ES-I3 (cell line): Measurements from ENCODE around the gene SMIM38.
"Not testable (repeated sequence)": the region's sequence is repeated elsewhere in the genome, so short reads cannot be mapped to it uniquely, and the experiment has no call there.

Source experiments
- H3K36me3 ChIP-seq: 2 replicates; pipeline ENCODE4 v1.6.1; 2013; ENCODE audit warnings: mild to moderate bottlenecking, low read length, control low read depth, moderate library complexity; ENCODE audit not compliant: insufficient read depth
- H3K4me1 ChIP-seq: 2 replicates; pipeline ENCODE4 v1.6.1; 2013; ENCODE audit warnings: mild to moderate bottlenecking, control low read depth, low read length; ENCODE audit not compliant: insufficient read depth
- H3K9ac ChIP-seq: 2 replicates; pipeline ENCODE4 v1.6.1; 2013; ENCODE audit warnings: low read depth, mild to moderate bottlenecking, low read length, moderate library complexity
- H3K9me3 ChIP-seq: 2 replicates; pipeline ENCODE4 v1.6.1; 2013; ENCODE audit warnings: mild to moderate bottlenecking, low read length, moderate library complexity; ENCODE audit not compliant: control insufficient read depth, insufficient read depth

SMIM38 gene

GRCh38 chr11:69127884-69128283, 27.9 kb upstream of the SMIM38 start:
- H3K4me1 ChIP-seq: peaks cover 10% of the 10 kb centered on the region
- no peak overlapping the region for H3K9ac ChIP-seq
- peaks cover 10% of the 10 kb centered on the region for H3K9me3 ChIP-seq
- no peaks in the 10 kb centered on the region for H3K36me3 ChIP-seq

- no peak overlapping the region for H3K9ac ChIP-seq
- no peaks in the 10 kb centered on the region for H3K36me3 ChIP-seq
- H3K4me1 ChIP-seq: peaks cover 8% of the 10 kb centered on the region
- H3K9me3 ChIP-seq: peaks cover 19% of the 10 kb centered on the region
Measured at GRCh38 chr11:69129053-69129452, 26.7 kb upstream of the SMIM38 start.

- no peaks in the 10 kb centered on the region for H3K36me3 ChIP-seq
- H3K9ac ChIP-seq: no peak overlapping the region
- H3K9me3 ChIP-seq: peaks cover 19% of the 10 kb centered on the region
- H3K4me1 ChIP-seq: peaks cover 5% of the 10 kb centered on the region; the same call in 1 of the 2 replicates
Measured at GRCh38 chr11:69129647-69130046, 26.1 kb upstream of the SMIM38 start.

- H3K4me1 ChIP-seq: peaks cover 5% of the 10 kb centered on the region; the same call in 1 of the 2 replicates
- no peaks in the 10 kb centered on the region for H3K36me3 ChIP-seq
- no peak overlapping the region for H3K9ac ChIP-seq
- peaks cover 19% of the 10 kb centered on the region for H3K9me3 ChIP-seq
Measured at GRCh38 chr11:69130654-69131053, 25.1 kb upstream of the SMIM38 start.

GRCh38 chr11:69131121-69131566, 24.6 kb upstream of the SMIM38 start:
- H3K4me1 ChIP-seq: peaks cover 5% of the 10 kb centered on the region; the same call in 1 of the 2 replicates
- no peaks in the 10 kb centered on the region for H3K36me3 ChIP-seq
- H3K9ac ChIP-seq: no peak overlapping the region
- H3K9me3 ChIP-seq: peaks cover 19% of the 10 kb centered on the region

- no peaks in the 10 kb centered on the region for H3K36me3 ChIP-seq
- H3K9me3 ChIP-seq: peaks cover 19% of the 10 kb centered on the region
- peaks cover 5% of the 10 kb centered on the region; the same call in 1 of the 2 replicates for H3K4me1 ChIP-seq
- H3K9ac ChIP-seq: no peak overlapping the region
Measured at GRCh38 chr11:69131644-69132300, 24.0 kb upstream of the SMIM38 start.

GRCh38 chr11:69132301-69132670, 23.4 kb upstream of the SMIM38 start:
- peaks cover 5% of the 10 kb centered on the region; the same call in 1 of the 2 replicates for H3K4me1 ChIP-seq
- H3K9ac ChIP-seq: no peak overlapping the region
- H3K9me3 ChIP-seq: peaks cover 19% of the 10 kb centered on the region
- no peaks in the 10 kb centered on the region for H3K36me3 ChIP-seq

GRCh38 chr11:69133251-69133650, 22.5 kb upstream of the SMIM38 start:
- Histone ChIP-seq H3K9me3 (peaks cover 16% of the 10 kb centered on the region), H3K4me1 (peaks cover 5% of the 10 kb centered on the region; the same call in 1 of the 2 replicates), H3K36me3 (no peaks in the 10 kb centered on the region), H3K9ac (no peak overlapping the region)

- not testable (repeated sequence) for H3K4me1 ChIP-seq, H3K9ac ChIP-seq, H3K36me3 ChIP-seq
- peaks cover 16% of the 10 kb centered on the region for H3K9me3 ChIP-seq
Measured at GRCh38 chr11:69134182-69134581, 21.6 kb upstream of the SMIM38 start.

GRCh38 chr11:69134957-69135356, 20.8 kb upstream of the SMIM38 start:
- H3K9ac ChIP-seq: no peak overlapping the region
- H3K9me3 ChIP-seq: peaks cover 16% of the 10 kb centered on the region
- peaks cover 5% of the 10 kb centered on the region; the same call in 1 of the 2 replicates for H3K4me1 ChIP-seq
- no peaks in the 10 kb centered on the region for H3K36me3 ChIP-seq

GRCh38 chr11:69135420-69136363, 20.0 kb upstream of the SMIM38 start:
- H3K9ac ChIP-seq: no peak overlapping the region
- no peaks in the 10 kb centered on the region for H3K36me3 ChIP-seq
- H3K9me3 ChIP-seq: peaks cover 16% of the 10 kb centered on the region
- peaks cover 5% of the 10 kb centered on the region; the same call in 1 of the 2 replicates for H3K4me1 ChIP-seq

- Histone ChIP-seq H3K9me3 (peaks cover 16% of the 10 kb centered on the region), H3K4me1 (no peaks in the 10 kb centered on the region; the same call in 1 of the 2 replicates), H3K36me3 (no peaks in the 10 kb centered on the region), H3K9ac (no peak overlapping the region)
Measured at GRCh38 chr11:69136471-69136870, 19.3 kb upstream of the SMIM38 start.

GRCh38 chr11:69137151-69137844, 18.4 kb upstream of the SMIM38 start:
- Histone ChIP-seq H3K9ac (no peak overlapping the region), H3K36me3 (no peaks in the 10 kb centered on the region), H3K4me1 (no peaks in the 10 kb centered on the region), H3K9me3 (peaks cover 13% of the 10 kb centered on the region)

- Histone ChIP-seq H3K36me3 (no peaks in the 10 kb centered on the region), H3K4me1 (no peaks in the 10 kb centered on the region), H3K9me3 (peaks cover 5% of the 10 kb centered on the region), H3K9ac (no peak overlapping the region)
Measured at GRCh38 chr11:69138265-69138664, 17.5 kb upstream of the SMIM38 start.
